Pancreas (tissue), 10 donors: Measurements from ENCODE around the gene MARF1. TPM values are rescaled to one million over a fixed set of nuclear protein-coding genes. Genes with fewer than 3 reads are reported as not detected.
A peak's percentile ranks its signal among the peaks of the same experiment; 100 is the strongest.
"Not testable (repeated sequence)": the region's sequence is repeated elsewhere in the genome, so short reads cannot be mapped to it uniquely, and the experiment has no call there.

ENCODE experiments used
- ATAC-seq, 4 donors: fragments of 200-7000 bp; cut with Tn5 transposase; one replicate each; pipeline versions ENCODE4 v1.8.0 to v1.9.1; 2020; ENCODE audit warnings: mild to moderate bottlenecking in 4 of 4, moderate library complexity in 4 of 4
- DNase-seq, 6 donors: peaks; one replicate each; pipeline ENCODE4 v3.0.0-alpha.2; 2020
- FAIRE-seq: peaks from 2 replicates; lab custom pipeline; 2012; peaks lifted over from hg19 to GRCh38; lab: Jason Lieb, UNC
- H3K27ac ChIP-seq, 4 donors: fragments of 200-600 bp; sonication (generic); 1 replicate in 3 of 4; 2 replicates in 1 of 4; pipeline versions ENCODE4 v1.5.0 to v1.8.0; 2020
- H3K27me3 ChIP-seq, 4 donors: fragments of 200-600 bp; one replicate each; pipeline ENCODE4 v1.8.0; 2021
- H3K36me3 ChIP-seq, 3 donors: fragments of 200-600 bp; sonication (generic) in 1 of 3; one replicate each; pipeline versions ENCODE4 v1.5.0 to v1.8.0; 2020 to 2021
- H3K4me1 ChIP-seq, 3 donors: fragments of 200-600 bp; one replicate each; pipeline ENCODE4 v1.8.0; 2021
- H3K4me3 ChIP-seq, 4 donors: fragments of 200-600 bp; sonication (generic) in 2 of 4; one replicate each; pipeline versions ENCODE4 v1.5.0 to v1.8.0; 2020 to 2021
- H3K9me3 ChIP-seq, 4 donors: fragments of 200-600 bp; one replicate each; pipeline ENCODE4 v1.8.0; 2021
- CTCF ChIP-seq, 4 donors: fragments of 200-600 bp; sonication (generic) in 3 of 4; IDR thresholded peaks; one replicate each; pipeline versions ENCODE4 v1.5.0 to v1.8.0; 2021; ENCODE audit warnings: antibody characterized with exemption in 4 of 4
- WGBS, 2 donors: extraction: QIAGEN DNeasy Blood & Tissue Kit; methylation state at CpG; one replicate each; pipeline ENCODE4 v1.1.7; 2013; 5-methylcytosine and 5-hydroxymethylcytosine counted together
- intact Hi-C, 3 donors: fragments of 100-400 bp; cut with DNase I; formaldehyde crosslinking; loops; one replicate each; pipeline versions ENCODE4 v1.11.1 to v1.14.2; 2022
- polyA plus RNA-seq, 2 donors: library from polyadenylated mRNA; stranded (reverse); fragments of 200-250 nt; gene quantifications; one replicate each; pipeline ENCODE4 v1.2.3, GENCODE V29; 2013
- total RNA-seq, 6 donors: library from RNA; stranded (reverse); fragmentation: NEBNext Ultra II Directional in 4 of 6; extraction: Animal tissue kit (Norgen Biotek cat#: 25700) in 4 of 6; gene quantifications; one replicate each; pipeline versions ENCODE4 v1.2.1 to v1.2.4, GENCODE V29; 2021 to 2023
- donor health status: healthy with polysubstance abuse.
- donor health status: DM: no; HTN: no; CAD: no; lungs with moderate emphysema.
- donor health status: DM: no; HTN: no; CAD: no.
- donor health status: control.
- donor health status: control.
- donor health status: Bipolar disorder and iron deficiency.
- donor health status: DM: yes; HTN: yes; CAD: no.
- donor health status: DM: no; HTN: no; CAD: no.
- donor health status: DM: no; HTN: no; CAD: no.
- donor health status: DM: yes; HTN: yes; CAD: no.

Gene MARF1
- total and polyA plus RNA-seq, 8 donors: 17.3 to 65.3 (median 41.3) TPM

GRCh38 chr16:15650019-15650697 is 7.2 kb upstream of the MARF1 start, which contains the start of gene NDE1:
Gene NDE1, plus strand, starts transcription at chr16:15650245. Its CDS starts 14,534 bp downstream, at chr16:15664779.
- Histone ChIP-seq H3K27ac (peak within 1 kb of the TSS; percentile 31 to 76 (median 58)), H3K4me3 (peak within 1 kb of the TSS; percentile 82 to 93 (median 92)), H3K9me3 (no peaks in the 10 kb centered on the region), H3K4me1 (peaks cover 0 to 7% (median 0%) of the 10 kb centered on the region in 3 donors), H3K36me3 (no peaks in the 10 kb centered on the region), H3K27me3 (no peaks in the 10 kb centered on the region)
- no peak for FAIRE-seq
- TF ChIP-seq CTCF (IDR thresholded peaks at IDR 0.05): no peak
- intact Hi-C loops: no loop called here
- ATAC-seq: peak; percentile 99 to 100 (median 100)
- WGBS, 2 donors: 0% methylated on average over 45 to 71 of the region's 71 CpGs
- DNase-seq: peak; percentile 86 to 96 (median 91)

- TF ChIP-seq CTCF (IDR thresholded peaks at IDR 0.05): no peak
- Histone ChIP-seq H3K4me1 (peaks cover 0 to 7% (median 0%) of the 10 kb centered on the region in 3 donors), H3K27me3 (no peaks in the 10 kb centered on the region), H3K9me3 (no peaks in the 10 kb centered on the region), H3K36me3 (no peaks in the 10 kb centered on the region), H3K27ac (peak overlapping the region in 3 of 4 donors; percentile 47 to 76 (median 51)), H3K4me3 (peak overlapping the region; percentile 14 to 93 (median 92))
- FAIRE-seq: no peak
- ATAC-seq: no peak
- DNase-seq: no peak
- WGBS, 2 donors: 0 to 2% methylated on average over 14 of the region's 14 CpGs
- intact Hi-C loops: no loop called here
Observed at GRCh38 chr16:15649727-15650018, 6.7 kb upstream of the MARF1 start.

- not testable (repeated sequence) for FAIRE-seq
- WGBS, 2 donors: 54 to 59% methylated on average over 17 of the region's 17 CpGs
Observed at GRCh38 chr16:15649311-15649710, 6.4 kb upstream of the MARF1 start.

GRCh38 chr16:15648135-15648730 is 5.3 kb upstream of the MARF1 start:
- H3K4me1 ChIP-seq: peaks cover 5 to 15% (median 5%) of the 10 kb centered on the region in 3 donors
- intact Hi-C loops: no loop called here
- no peak for DNase-seq
- no peak overlapping the region for H3K27ac ChIP-seq
- H3K9me3 ChIP-seq: no peaks in the 10 kb centered on the region
- 76 to 81% methylated on average over 9 of the region's 9 CpGs for WGBS, 2 donors
- no peak for FAIRE-seq
- no peak for ATAC-seq
- no peak overlapping the region for H3K4me3 ChIP-seq
- no peaks in the 10 kb centered on the region for H3K27me3 ChIP-seq
- TF ChIP-seq CTCF (IDR thresholded peaks at IDR 0.05): no peak
- H3K36me3 ChIP-seq: no peaks in the 10 kb centered on the region

More at GRCh38 chr16:15649311-15649710, 6.4 kb upstream of the MARF1 start:
- peak overlapping the region in 1 of 4 donors; percentile 51 for H3K27ac ChIP-seq
- intact Hi-C loops, H3K4me1 ChIP-seq, ATAC-seq, H3K9me3 ChIP-seq, H3K27me3 ChIP-seq, DNase-seq, H3K36me3 ChIP-seq: not testable (repeated sequence)
- H3K4me3 ChIP-seq: peak overlapping the region in 2 of 4 donors; percentile 92 to 93

GRCh38 chr16:15647294-15648014 is 4.5 kb upstream of the MARF1 start:
- DNase-seq (no peak), FAIRE-seq (no peak), ATAC-seq (no peak)
- TF ChIP-seq CTCF (IDR thresholded peaks at IDR 0.05): no peak
- no peaks in the 10 kb centered on the region for H3K9me3 ChIP-seq
- H3K4me1 ChIP-seq: peaks cover 5 to 15% (median 5%) of the 10 kb centered on the region in 3 donors
- no peaks in the 10 kb centered on the region for H3K36me3 ChIP-seq
- H3K27ac ChIP-seq: no peak overlapping the region
- no peaks in the 10 kb centered on the region for H3K27me3 ChIP-seq
- no peak overlapping the region for H3K4me3 ChIP-seq
- intact Hi-C loops: no loop called here
- whole genome bisulfite sequencing, 2 donors: 47 to 65% methylated on average over 7 of the region's 7 CpGs

- WGBS, 2 donors: 65 to 79% methylated on average over 13 of the region's 13 CpGs
- H3K9me3 ChIP-seq, DNase-seq, H3K36me3 ChIP-seq, H3K4me3 ChIP-seq, intact Hi-C loops, H3K27ac ChIP-seq, ATAC-seq, FAIRE-seq, H3K27me3 ChIP-seq: not testable (repeated sequence)
- peaks cover 6 to 19% (median 6%) of the 10 kb centered on the region in 3 donors for H3K4me1 ChIP-seq
Observed at GRCh38 chr16:15646557-15647293, 3.8 kb upstream of the MARF1 start.

GRCh38 chr16:15644962-15645465 is 2.1 kb upstream of the MARF1 start:
- WGBS, 2 donors: 80 to 85% methylated on average over 10 of the region's 10 CpGs
- H3K9me3 ChIP-seq, intact Hi-C loops, H3K27ac ChIP-seq, H3K36me3 ChIP-seq, FAIRE-seq, H3K4me3 ChIP-seq, H3K27me3 ChIP-seq, ATAC-seq: not testable (repeated sequence)
- peak in 2 of 6 donors; percentile 14 to 46 for DNase-seq
- peaks cover 16 to 27% (median 16%) of the 10 kb centered on the region in 3 donors for H3K4me1 ChIP-seq
